HG03565 (cell line): ENCODE results near the gene TACR1.
"Not testable (repeated sequence)": the region's sequence is repeated elsewhere in the genome, so short reads cannot be mapped to it uniquely, and the experiment has no call there.

ENCODE experiments used
- ATAC-seq: cut with Tn5 transposase; IDR thresholded peaks from one replicate; pipeline ENCODE4 v1.9.1; 2021; ENCODE audit warnings: mild to moderate bottlenecking, moderate library complexity; ENCODE audit not compliant: unreplicated experiment

TACR1 gene

DNA sequence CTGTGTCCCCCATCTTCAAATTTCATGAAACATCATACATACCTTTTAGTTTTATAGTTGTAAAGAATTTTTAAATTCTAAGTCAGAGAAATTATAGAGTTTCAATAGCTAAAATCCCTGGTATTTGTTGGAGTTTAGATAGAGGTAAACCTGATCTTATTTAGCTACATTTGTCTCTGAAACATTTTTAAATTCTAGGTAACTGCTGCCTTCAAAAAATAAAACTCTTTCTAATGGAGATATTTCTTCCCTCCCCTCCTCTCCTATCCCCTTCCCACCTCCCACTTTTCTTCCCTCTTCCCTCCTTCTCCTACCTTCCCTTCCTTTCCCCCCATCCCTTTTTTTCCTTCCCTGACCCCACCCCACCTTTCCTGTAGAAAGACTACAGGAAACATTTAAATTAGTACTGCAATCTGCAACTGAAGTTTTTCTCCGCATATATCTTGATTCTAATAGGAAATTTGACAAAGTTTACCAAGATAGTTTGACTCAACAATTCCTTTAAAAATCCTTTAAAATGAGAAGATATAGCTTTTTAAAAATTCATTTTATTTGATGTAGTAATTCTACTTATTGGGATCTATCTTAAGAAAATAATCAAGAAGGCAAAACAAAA is 4.1 kb downstream of the TACR1 start:
- ATAC-seq, result no peak

DNA sequence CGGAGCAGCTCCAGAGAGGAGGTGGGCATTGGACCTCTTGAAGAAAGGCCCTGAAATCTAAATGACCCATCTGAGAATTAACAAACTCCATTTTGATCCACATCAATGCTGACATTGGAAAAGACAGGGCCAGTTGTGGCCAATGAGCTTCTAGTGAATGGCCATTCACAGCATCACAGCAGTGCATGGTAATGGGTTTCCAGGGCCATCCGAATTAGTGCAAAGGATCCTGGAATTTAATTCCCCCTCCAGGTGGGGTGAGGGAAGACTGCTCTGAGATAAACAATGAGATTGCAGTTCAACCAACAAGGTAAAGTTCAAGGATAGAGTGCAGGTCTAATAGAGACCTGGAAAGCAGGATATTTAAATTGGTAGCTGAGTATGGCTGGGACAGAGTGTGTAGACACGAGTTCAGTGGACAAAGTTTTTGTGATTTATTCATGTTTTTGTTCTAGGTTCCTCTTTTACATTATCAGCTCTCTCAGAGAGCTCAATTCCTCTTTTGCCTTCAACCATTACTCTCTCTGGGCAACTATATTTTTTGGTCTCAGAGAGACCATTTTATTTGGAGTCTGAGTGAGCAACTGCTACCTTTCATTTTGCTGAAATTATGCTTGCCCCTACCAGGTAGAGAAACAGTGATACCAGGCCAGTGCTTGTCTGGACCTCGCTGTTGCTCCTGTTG is 5.0 kb downstream of the TACR1 start:
- no peak for ATAC-seq

DNA sequence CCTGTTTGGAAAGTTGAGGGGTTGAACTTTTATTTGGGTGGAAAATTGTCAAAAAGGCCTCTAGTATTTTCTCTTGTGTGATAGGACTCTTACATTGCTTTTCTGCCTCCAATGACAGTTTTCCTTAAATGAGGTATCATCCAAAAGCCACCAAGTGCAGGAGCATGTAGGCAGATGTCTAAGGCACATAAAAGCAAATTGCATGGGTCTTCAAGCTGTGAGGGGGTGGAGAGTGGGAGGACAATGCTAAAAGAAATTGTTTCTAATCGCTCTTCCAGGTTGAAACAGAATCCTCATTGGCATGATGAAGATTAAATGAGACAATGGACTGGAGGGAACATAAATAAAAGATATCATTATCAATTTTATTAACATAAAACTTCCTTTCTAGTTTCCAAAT is 6.8 kb downstream of the TACR1 start:
- ATAC-seq, result no peak

DNA sequence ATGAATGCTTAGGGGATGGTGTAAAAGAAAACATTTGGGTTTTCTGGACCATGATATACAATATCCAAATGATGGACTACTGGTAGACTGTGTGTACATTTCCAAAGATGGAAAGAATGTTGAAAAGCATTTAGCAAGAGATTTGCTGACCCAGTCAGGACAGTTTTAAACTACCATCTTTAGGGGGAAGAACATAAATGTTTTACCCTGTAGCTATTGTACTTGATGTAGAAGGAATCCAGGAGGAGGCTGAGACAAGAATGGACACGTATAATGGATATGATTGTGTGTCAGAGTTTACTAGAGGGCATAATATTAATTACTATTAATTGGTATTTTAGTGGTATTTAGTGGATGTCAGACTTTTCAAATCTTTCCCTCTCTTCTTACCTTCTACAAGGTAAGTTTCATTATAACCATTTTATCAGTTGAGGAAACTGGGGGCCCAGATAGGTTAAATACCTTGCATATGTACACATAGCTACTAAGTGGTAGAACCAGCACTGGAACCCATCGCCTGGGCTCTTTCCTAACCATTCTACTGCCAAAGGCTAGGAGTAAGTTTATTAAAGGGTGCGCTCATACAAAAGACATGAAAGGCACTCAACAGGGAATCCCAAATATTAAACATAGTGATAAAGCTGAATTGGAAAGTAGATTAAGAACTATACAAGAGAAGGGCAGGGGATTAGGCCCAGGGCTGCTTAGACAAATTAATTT is 8.9 kb downstream of the TACR1 start:
- ATAC-seq, result no peak

DNA sequence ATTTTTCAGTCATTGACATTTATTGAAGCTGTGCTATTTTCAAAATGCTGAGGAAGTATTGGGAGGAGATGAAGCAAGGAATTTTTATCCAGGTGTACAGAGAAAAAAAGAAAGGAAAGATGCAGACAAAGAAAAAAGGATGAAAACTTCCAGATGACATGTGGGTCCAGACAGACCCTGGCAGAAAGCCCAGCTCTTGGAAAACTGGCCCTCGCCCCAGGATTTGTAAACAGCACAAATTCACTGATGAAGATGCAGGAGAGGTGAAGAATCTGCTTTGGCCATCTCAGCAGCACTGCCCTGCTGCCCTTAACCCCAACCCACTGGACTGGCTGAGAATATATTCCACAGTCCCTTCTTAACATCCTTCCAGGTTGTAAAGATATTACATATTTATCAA is 12.5 kb downstream of the TACR1 start:
- no peak for ATAC-seq

DNA sequence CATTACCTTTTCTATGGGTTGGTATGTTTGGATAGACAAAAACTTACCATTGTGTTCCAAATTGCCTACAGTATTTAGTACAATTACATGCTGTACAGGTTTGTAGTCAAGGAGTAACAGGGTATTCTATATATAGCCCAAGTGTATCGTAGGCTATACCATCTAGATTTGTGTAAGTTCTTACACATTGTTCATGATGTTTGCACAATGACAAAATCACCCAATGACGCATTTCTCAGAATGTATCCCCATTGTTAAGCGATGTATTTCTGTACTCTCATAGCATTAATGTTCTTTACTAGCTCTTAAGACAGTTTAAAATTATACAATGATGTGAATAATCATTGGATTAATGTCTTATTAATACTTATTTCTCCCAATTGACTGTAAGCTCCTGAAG is 16.7 kb downstream of the TACR1 start:
- ATAC-seq, result no peak

DNA sequence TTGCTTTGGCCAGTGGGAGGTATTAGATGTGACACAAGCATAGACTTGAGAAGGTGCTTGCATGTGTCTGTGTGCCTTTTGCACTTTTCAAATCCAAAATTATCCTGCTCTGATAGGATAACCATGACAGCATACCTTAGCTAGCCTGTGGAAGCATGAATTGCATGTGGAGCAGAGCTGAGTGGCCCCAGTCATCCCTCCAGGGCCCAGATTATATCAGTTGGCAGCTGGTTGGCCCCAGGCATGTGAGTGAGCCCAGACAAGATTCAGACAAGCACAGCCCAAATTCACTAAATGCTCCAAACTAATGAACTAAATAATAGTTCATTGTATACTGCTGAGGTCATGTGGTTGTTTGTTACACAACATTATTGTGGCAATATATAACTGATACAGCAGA is 18.8 kb downstream of the TACR1 start:
- no peak for ATAC-seq

DNA sequence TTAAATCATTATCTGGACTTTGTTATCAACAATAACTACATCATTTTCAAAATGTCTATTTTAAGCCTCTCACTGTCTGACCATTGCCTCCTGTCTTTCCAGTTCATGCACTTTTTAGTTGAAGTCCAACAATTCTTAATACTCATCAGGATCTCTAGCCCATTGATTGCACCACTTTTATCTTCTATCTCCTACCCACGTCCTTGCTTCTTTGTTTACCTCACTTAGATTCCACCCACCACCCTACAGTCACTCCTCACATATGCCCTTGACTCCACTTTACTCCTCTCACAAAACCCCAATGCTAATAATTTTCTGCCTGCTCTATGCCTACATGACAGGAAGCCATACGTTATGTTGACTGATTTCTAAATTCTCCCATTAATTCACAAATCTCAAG is 21.9 kb downstream of the TACR1 start:
- ATAC-seq, result no peak

DNA sequence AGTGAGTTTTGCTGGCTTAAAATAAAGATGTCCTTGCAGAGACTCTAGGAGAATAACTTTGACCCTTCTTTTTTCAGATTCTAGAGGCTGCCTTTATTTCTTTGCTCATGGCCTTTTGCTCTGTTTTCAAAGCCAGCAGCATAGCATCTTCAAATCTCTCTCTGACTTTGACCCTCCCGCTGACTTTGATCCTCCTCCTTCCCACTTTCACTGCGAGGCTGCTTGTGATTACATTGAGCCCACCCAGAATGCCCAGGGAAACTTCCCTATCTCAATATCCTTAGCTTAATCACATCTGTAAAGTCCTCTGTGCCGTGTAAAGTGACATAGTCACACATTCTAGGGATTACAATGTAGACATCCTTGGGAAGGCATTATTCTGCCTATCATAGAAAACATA is 23.9 kb downstream of the TACR1 start:
- ATAC-seq, result no peak

DNA sequence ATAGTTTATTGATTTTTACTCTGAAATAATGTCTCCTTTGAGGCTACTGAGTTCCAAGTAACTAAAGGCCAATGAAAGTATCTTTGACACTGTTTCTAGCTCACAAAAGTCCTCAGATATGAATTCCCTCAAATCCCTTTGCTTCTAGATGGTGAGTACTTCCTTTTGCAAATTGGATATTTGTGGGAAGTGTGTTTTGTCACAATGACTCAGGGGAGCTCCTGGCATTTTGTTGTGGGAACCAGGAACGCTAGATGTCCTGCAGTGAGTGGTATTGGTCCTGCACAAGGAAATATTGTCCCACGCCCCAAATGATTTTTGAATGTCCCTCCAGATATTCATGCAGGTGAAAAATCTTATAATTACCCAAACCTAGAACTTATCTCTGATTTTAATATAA is 24.3 kb downstream of the TACR1 start:
- no peak for ATAC-seq

DNA sequence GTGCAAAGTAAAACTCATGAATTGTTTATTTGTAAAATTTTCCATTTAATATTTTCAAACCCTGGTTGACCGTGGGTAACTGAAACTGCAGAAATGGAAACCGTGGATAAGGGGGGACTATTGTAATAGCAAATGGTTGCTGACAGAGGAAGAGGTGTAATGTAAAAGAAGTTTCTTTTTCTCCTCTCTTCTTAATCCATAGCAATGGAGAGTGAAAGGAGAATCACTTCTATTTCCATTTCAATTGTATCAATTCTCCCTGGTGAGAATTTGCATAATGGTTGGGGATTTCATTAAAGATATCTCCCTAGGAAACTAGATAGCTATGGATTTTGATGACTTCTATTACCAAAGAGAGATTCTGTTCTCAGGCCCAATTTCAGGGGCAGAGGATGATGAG is 24.8 kb downstream of the TACR1 start:
- no peak for ATAC-seq

DNA sequence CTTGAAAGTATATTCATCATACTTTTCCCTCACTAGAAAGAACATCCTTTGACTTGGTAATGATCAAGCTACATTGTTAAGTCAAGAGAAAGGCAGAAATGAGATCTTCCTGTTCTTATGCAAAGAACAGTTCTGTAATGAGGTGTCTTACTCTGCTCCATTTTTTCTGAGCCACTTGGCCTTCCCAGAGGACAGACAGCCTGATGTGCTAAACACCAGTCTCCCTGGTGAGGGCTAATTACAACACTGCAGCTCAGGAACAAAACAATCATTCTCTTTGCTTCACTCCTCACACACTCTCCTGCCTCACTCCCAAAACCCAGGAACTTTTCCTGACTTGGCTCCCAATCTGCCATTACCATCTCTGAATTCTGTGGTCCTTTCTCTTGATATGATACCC is 25.6 kb downstream of the TACR1 start:
- no peak for ATAC-seq

DNA sequence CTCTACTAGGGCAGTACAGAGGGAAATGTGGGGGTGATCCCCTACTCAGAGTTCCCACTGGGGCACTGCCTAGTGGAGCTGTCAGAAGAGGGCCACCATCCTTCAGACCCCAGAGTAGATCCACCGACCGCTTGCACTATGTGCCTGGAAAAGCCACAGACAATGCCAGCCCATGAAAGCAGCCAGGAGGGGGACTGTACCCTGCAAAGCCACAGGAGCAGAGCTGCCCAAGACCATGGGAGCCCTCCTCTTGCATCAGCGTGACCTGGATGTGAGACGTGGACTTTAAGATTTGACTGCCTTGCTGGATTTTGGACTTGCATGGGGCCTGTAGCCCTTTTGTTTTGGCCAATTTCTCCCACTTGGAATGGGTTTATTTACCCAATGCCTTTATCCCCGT is 27.9 kb downstream of the TACR1 start:
- not testable (repeated sequence) for ATAC-seq

DNA sequence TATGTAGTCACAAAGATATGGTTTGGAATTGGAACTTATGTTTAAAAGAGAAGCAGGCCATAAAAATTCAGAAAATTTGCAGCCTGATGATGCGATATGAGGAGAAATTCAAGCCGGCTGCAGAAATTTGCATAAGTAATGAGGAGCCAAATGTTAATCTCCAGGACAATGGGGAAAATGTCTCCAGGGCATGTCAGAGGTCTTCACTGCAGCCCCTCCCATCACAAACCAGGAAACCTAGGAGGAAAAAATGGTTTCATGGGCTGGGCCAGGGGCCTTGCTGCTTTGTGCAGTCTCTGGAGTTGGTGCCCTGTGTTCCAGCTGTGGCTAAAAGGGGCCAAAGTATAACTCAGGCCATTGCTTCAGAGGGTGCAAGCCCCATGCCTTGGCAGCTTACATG is 28.4 kb downstream of the TACR1 start:
- ATAC-seq, result no peak

DNA sequence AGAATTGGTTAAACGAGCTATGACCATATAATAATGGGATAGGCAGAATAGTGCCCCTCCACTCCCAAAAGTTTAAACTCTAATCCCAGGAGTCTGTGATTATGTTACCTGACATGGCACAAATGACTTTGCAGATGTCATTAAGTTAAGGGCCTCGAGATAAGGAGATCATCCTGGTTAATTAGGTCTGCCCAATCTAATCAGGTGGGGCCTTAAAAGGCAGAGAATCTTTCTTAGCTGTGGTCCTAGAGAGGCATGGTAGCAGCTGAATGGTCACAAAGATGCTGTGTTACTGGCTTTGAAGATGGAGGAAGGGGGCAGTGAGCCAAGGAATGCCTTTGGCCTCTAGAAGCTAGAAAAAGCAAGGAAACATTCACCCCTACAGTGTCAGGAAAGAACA is 31.1 kb downstream of the TACR1 start:
- no peak for ATAC-seq

DNA sequence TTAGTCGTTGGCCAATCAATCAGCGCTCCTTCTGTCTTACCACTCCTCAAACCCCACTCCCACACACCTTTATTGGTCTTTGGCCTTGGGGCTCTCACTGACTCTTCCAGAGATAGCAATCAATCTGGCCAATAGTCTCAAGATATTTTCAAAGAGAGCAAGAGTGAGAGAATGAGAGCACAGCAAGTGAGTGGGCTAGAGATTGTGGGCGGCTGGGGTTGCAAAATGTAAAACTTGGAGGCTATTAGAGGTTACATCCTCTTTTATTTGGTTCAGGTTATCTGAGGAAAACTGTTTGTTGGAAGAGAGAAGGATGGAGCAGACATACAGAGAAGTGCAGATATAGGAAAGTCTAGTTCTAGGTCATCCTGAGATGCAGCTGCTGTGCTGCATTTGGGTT is 32.8 kb downstream of the TACR1 start:
- ATAC-seq, result no peak

DNA sequence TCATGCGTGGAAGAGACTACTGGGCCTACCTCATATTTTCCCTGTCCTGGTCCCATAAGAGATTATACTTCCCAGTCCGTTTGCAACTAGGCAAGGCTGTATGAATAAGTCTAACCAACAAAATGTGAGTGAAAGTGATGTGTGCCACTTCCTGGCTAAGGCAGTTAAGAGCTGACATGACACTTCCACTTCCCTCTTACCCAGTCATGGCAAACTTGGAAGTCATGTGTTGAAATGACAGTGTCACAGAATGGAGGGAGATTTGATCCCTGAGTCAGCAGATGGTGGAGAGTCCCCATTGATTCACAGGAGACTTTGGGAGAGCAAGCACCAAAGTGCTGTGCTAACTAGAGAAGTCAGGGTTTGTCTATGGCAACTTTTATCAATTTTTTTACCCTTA is 36.4 kb downstream of the TACR1 start:
- ATAC-seq, result no peak

DNA sequence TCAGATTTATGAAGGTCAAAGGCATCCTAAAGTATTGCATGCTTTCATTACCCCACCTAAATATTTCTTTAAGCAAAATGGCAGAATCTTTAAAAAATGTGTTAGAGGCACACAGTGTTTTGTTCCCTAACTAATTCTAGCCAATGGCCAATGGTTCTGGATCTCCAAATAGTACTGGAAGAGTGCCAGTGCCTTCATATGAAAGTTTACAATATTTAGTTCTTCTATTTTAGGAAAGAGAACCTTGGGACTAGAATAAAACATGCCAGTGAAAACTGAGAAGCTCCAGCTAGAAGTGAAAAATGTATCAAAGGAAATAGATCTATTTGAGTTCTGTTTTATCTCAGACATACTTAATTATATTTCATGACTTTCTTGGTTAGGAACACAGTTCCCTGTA is 37.1 kb downstream of the TACR1 start:
- no peak for ATAC-seq

DNA sequence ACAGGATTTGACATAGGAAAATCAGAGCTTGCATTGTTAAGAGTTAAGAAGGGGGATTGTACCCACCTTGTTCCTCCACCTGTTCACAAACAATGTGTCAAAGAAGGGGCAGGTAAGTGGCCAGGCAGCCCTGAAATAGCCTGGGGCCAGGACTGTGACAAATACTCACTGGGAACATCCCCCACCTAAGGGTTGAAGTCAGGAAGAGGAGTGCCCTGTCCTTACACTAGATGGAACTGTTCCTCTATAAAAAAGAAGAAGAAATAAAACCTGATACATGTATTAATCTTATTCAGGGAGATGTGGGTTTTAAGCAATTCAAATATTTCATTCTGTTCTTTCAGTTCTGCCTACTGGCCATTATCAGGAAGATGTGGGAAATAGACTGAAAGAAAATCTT is 41.9 kb downstream of the TACR1 start:
- no peak for ATAC-seq

DNA sequence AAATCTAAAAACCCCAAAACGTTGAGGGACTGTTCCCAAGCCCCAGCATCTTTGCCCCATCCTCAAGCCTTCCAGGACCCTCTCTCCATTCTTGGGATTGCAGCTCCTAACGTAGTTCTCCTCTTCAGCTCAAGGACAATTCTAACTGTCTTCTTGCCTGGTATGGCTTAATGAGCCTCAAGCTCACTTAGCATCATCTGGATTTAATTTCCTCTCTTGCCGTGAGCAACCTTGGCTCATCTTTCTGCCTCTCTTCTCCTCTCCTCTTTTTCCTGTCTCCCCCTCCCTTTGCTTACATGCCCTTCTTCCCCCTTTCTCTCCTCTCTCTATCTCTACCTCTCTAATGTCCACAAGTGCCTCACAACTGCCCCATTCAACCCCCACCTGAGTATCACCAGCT is 44.2 kb downstream of the TACR1 start:
- no peak for ATAC-seq

DNA sequence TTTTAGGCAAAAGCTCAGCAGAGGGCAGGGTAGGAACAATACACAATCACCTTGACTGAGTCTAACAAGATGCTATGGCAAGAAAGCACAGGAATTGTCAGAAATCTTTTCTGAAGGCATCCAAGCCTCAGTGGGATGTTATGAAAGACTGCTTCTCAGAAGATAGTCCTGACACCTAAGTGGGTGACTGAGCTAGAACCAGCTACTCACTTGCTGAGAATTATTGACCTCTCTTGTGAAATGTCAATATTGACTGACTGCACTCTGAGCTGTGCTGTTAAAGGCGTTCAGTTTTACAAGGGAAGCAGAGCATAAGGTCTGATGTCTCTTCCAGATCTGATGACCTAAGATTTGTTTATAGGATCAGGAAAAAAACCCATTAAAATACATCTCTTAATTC is 46.1 kb downstream of the TACR1 start:
- no peak for ATAC-seq

DNA sequence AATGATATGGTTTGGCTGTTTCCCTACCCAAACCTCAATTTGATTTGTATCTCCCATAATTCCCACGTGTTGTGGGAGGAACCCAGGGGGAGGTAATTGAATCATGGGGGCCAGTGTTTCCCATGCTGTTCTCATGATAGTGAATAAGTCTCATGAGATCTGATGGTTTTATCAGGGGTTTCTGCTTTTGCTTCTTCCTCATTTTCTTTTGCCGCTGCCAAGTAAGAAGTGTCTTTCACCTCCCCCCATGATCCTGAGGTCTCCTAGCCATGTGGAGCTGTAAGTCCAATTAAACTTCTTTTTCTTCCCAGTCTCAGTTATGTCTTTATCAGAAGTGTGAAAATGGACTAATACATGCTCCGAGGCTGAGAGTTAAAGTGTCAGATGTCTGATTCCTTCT is 47.1 kb downstream of the TACR1 start:
- ATAC-seq, result not testable (repeated sequence)
